Suprapubic skin (tissue), 4 donors: Measurements from ENCODE around the gene ZNF584.

Source experiments
- CTCF ChIP-seq, 2 donors: fragments of 200-600 bp in 1 of 2; fragments of 450-650 bp in 1 of 2; sonication (generic) in 1 of 2; IDR thresholded peaks; one replicate each; pipeline ENCODE4 v1.5.1; 2016 to 2019; ENCODE audit warnings: antibody characterized with exemption in 2 of 2, mild to moderate bottlenecking in 1 of 2, moderate library complexity in 1 of 2
- POLR2A ChIP-seq, 2 donors: fragments of 450-650 bp; IDR thresholded peaks; one replicate each; pipeline ENCODE4 v1.6.1; 2017; ENCODE audit warnings: antibody characterized with exemption in 2 of 2, mild to moderate bottlenecking in 2 of 2, moderate library complexity in 2 of 2
- POLR2AphosphoS5 ChIP-seq, 3 donors: sonication (generic); formaldehyde crosslinking; IDR thresholded peaks; one replicate each; pipeline ENCODE4 v1.6.1; 2017; ENCODE audit warnings: antibody characterized with exemption in 3 of 3

GRCh38 chr19:58429745-58430144, 21.3 kb downstream of the ZNF584 start:
- TF ChIP-seq POLR2A (IDR thresholded peaks at IDR 0.05) = no peak
- no peak for TF ChIP-seq CTCF (IDR thresholded peaks at IDR 0.05)
- TF ChIP-seq POLR2AphosphoS5 (IDR thresholded peaks at IDR 0.05) = no peak
